ENCODE results near the gene TTN. TPM values are rescaled to one million over a fixed set of nuclear protein-coding genes. Genes with fewer than 3 reads are reported as not detected.

The TTN gene
- total RNA-seq, 6 donors from 2014 or later = 13.8 to 895 (median 119) TPM

GRCh38 chr2:178828486-178828881 lies 21.3 kb upstream of the TTN start:
- ATAC-seq (ENCODE audit: low FRiP score in 2 of 2) (no peak), DNase-seq (no peak)
- no peak overlapping the region for H3K4me3 ChIP-seq
- TF ChIP-seq CTCF (IDR thresholded peaks at IDR 0.05) (no peak), POLR2AphosphoS5 (IDR thresholded peaks at IDR 0.05) (no peak), POLR2A (IDR thresholded peaks at IDR 0.05) (no peak), EP300 (IDR thresholded peaks at IDR 0.05) (no peak)
- no peaks in the 10 kb centered on the region for H3K27me3 ChIP-seq
- peaks cover 0 to 10% (median 5%) of the 10 kb centered on the region in 4 donors for H3K4me1 ChIP-seq
- H3K36me3 ChIP-seq = no peaks in the 10 kb centered on the region
- 60 to 89% methylated on average over 4 of the region's 4 CpGs for WGBS, 2 donors
- no peak overlapping the region for H3K27ac ChIP-seq
- no peaks in the 10 kb centered on the region for H3K9me3 ChIP-seq

GRCh38 chr2:178827739-178828485 lies 20.7 kb upstream of the TTN start:
- no peak for DNase-seq
- no peak for TF ChIP-seq POLR2A (IDR thresholded peaks at IDR 0.05)
- no peak for TF ChIP-seq EP300 (IDR thresholded peaks at IDR 0.05)
- no peak for TF ChIP-seq POLR2AphosphoS5 (IDR thresholded peaks at IDR 0.05)
- Histone ChIP-seq H3K4me3 (no peak overlapping the region), H3K27ac (no peak overlapping the region), H3K36me3 (no peaks in the 10 kb centered on the region), H3K27me3 (no peaks in the 10 kb centered on the region), H3K4me1 (peaks cover 0 to 10% (median 5%) of the 10 kb centered on the region in 4 donors), H3K9me3 (no peaks in the 10 kb centered on the region)
- no peak for ATAC-seq (ENCODE audit: low FRiP score in 2 of 2)
- 56 to 85% methylated on average over 9 of the region's 9 CpGs for WGBS, 2 donors

- H3K4me3 ChIP-seq = no peak overlapping the region
- H3K9me3 ChIP-seq = no peaks in the 10 kb centered on the region
- WGBS, 2 donors = 76 to 78% methylated on average over 1 of the region's 1 CpG
- ATAC-seq (ENCODE audit: low FRiP score in 2 of 2) (no peak), DNase-seq (no peak)
- peaks cover 0 to 10% (median 5%) of the 10 kb centered on the region in 4 donors for H3K4me1 ChIP-seq
- no peak overlapping the region for H3K27ac ChIP-seq
- H3K27me3 ChIP-seq = no peaks in the 10 kb centered on the region
- no peak for TF ChIP-seq CTCF (IDR thresholded peaks at IDR 0.05)
- no peak for TF ChIP-seq EP300 (IDR thresholded peaks at IDR 0.05)
- no peak for TF ChIP-seq POLR2AphosphoS5 (IDR thresholded peaks at IDR 0.05)
- no peak for TF ChIP-seq POLR2A (IDR thresholded peaks at IDR 0.05)
- no peaks in the 10 kb centered on the region for H3K36me3 ChIP-seq
These were observed 19.9 kb upstream of the TTN start for GRCh38 chr2:178827111-178827510.

GRCh38 chr2:178825183-178825582 lies 18.0 kb upstream of the TTN start:
- no peaks in the 10 kb centered on the region for H3K9me3 ChIP-seq
- H3K27ac ChIP-seq = no peak overlapping the region
- TF ChIP-seq CTCF (IDR thresholded peaks at IDR 0.05) = no peak
- no peak for TF ChIP-seq POLR2AphosphoS5 (IDR thresholded peaks at IDR 0.05)
- no peak for TF ChIP-seq EP300 (IDR thresholded peaks at IDR 0.05)
- no peak for TF ChIP-seq POLR2A (IDR thresholded peaks at IDR 0.05)
- ATAC-seq (ENCODE audit: low FRiP score in 2 of 2) = no peak
- WGBS, 2 donors = 8 to 74% methylated on average over 1 of the region's 1 CpG
- no peaks in the 10 kb centered on the region for H3K27me3 ChIP-seq
- H3K4me3 ChIP-seq = no peak overlapping the region
- no peaks in the 10 kb centered on the region for H3K36me3 ChIP-seq
- no peak for DNase-seq
- peaks cover 0 to 10% (median 2%) of the 10 kb centered on the region in 4 donors for H3K4me1 ChIP-seq

GRCh38 chr2:178824181-178824580 lies 17.0 kb upstream of the TTN start:
- TF ChIP-seq EP300 (IDR thresholded peaks at IDR 0.05) (no peak), POLR2A (IDR thresholded peaks at IDR 0.05) (no peak), POLR2AphosphoS5 (IDR thresholded peaks at IDR 0.05) (no peak), CTCF (IDR thresholded peaks at IDR 0.05) (no peak)
- no peak overlapping the region for H3K4me3 ChIP-seq
- DNase-seq (no peak), ATAC-seq (ENCODE audit: low FRiP score in 2 of 2) (no peak)
- H3K27me3 ChIP-seq = no peaks in the 10 kb centered on the region
- H3K9me3 ChIP-seq = no peaks in the 10 kb centered on the region
- WGBS, 2 donors = 84 to 96% methylated on average over 7 of the region's 7 CpGs
- H3K4me1 ChIP-seq = peaks cover 0 to 5% (median 5%) of the 10 kb centered on the region in 4 donors
- H3K27ac ChIP-seq = no peak overlapping the region
- no peaks in the 10 kb centered on the region for H3K36me3 ChIP-seq

Measured in upper lobe of left lung (tissue), 6 donors.